NCI-H187 treated with DMSO at 0.1 percent for 48 hours (cell line): Measurements from ENCODE around the gene PTP4A1.

ENCODE experiments used
- DNase-seq: peaks from one replicate; lab custom pipeline; 2025; lab: John Stamatoyannopoulos, UW

Gene PTP4A1

GRCh38 chr6:63556369-63556768, 15.9 kb upstream of the PTP4A1 start:
- DNase-seq = no peak

GRCh38 chr6:63558278-63558677, 14.0 kb upstream of the PTP4A1 start:
- no peak for DNase-seq

- DNase-seq = no peak
Measured at GRCh38 chr6:63560801-63561287, 11.4 kb upstream of the PTP4A1 start.

- DNase-seq = no peak
Measured at GRCh38 chr6:63561288-63561687, 11.0 kb upstream of the PTP4A1 start.

GRCh38 chr6:63563235-63563634, 9.0 kb upstream of the PTP4A1 start:
- no peak for DNase-seq

- DNase-seq = no peak
Measured at GRCh38 chr6:63565058-63565726, 7.1 kb upstream of the PTP4A1 start.

- no peak for DNase-seq
Measured at GRCh38 chr6:63565727-63566596, 6.3 kb upstream of the PTP4A1 start.

GRCh38 chr6:63567966-63568365, 4.3 kb upstream of the PTP4A1 start:
- DNase-seq = no peak

- no peak for DNase-seq
Measured at GRCh38 chr6:63571361-63572043, 778 bp upstream of the PTP4A1 start.

- DNase-seq = no peak
Measured at GRCh38 chr6:63572747-63573075, 431 bp downstream of the PTP4A1 start.

- peak; percentile 6 for DNase-seq
Measured at GRCh38 chr6:63573076-63573898, 1.0 kb downstream of the PTP4A1 start.

- no peak for DNase-seq
Measured at GRCh38 chr6:63573899-63574553, 1.7 kb downstream of the PTP4A1 start.

- DNase-seq = no peak
Measured at GRCh38 chr6:63574554-63574900, 2.2 kb downstream of the PTP4A1 start.

GRCh38 chr6:63576147-63576772, 4.0 kb downstream of the PTP4A1 start:
- DNase-seq = no peak

- DNase-seq = no peak
Measured at GRCh38 chr6:63576985-63577712, 4.9 kb downstream of the PTP4A1 start.

GRCh38 chr6:63578757-63579156, 6.5 kb downstream of the PTP4A1 start:
- DNase-seq = no peak

- DNase-seq = no peak
Measured at GRCh38 chr6:63579937-63580703, 7.8 kb downstream of the PTP4A1 start.

GRCh38 chr6:63580704-63580961, 8.4 kb downstream of the PTP4A1 start:
- DNase-seq = no peak

GRCh38 chr6:63581355-63582013, 9.2 kb downstream of the PTP4A1 start:
- no peak for DNase-seq
